Measurements from ENCODE around the gene SAMM50. TPM values are rescaled to one million over a fixed set of nuclear protein-coding genes. Genes with fewer than 3 reads are reported as not detected.

Gene SAMM50
- total RNA-seq, 4 donors from 2014 or later, result 23.2 to 36.0 (median 32.3) TPM

DNA sequence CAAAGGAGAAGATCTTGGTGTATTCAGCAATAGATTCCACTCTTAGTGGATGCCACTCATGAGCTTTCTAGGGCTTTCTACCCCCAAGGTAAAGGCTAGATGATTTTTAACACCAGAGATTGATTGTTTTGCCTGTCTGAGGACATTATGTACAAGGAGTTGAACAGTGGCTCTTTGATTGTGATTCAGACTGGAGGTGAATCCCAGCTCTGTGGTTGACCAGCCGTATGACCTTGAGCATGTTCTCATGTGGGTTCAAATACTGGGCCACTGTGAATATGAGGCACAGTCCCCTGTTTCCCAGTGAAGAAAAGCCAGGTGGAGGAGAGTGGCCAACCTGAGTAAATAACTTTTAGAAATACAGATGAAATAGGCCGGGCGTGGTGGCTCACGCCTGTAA is 44.9 kb downstream of the SAMM50 start:
- 93 to 98% methylated on average over 4 of the region's 4 CpGs for WGBS, 2 donors
- TF ChIP-seq, protein P1, sequence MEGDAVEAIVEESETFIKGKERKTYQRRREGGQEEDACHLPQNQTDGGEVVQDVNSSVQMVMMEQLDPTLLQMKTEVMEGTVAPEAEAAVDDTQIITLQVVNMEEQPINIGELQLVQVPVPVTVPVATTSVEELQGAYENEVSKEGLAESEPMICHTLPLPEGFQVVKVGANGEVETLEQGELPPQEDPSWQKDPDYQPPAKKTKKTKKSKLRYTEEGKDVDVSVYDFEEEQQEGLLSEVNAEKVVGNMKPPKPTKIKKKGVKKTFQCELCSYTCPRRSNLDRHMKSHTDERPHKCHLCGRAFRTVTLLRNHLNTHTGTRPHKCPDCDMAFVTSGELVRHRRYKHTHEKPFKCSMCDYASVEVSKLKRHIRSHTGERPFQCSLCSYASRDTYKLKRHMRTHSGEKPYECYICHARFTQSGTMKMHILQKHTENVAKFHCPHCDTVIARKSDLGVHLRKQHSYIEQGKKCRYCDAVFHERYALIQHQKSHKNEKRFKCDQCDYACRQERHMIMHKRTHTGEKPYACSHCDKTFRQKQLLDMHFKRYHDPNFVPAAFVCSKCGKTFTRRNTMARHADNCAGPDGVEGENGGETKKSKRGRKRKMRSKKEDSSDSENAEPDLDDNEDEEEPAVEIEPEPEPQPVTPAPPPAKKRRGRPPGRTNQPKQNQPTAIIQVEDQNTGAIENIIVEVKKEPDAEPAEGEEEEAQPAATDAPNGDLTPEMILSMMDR (IDR thresholded peaks at IDR 0.05), result no peak
- TF ChIP-seq POLR2A (IDR thresholded peaks at IDR 0.05), result no peak
- no peak overlapping the region for H3K4me3 ChIP-seq (ENCODE audit: low read depth, poor library complexity, severe bottlenecking)
- no peak for DNase-seq (ENCODE audit: low spot score in 2 of 2)
- intact Hi-C loops (cut with DNase I; ENCODE audit: low total_unique reads), result no loop called here

- intact Hi-C loops (cut with DNase I; ENCODE audit: low total_unique reads), result no loop called here
- no peak overlapping the region for H3K4me3 ChIP-seq (ENCODE audit: low read depth, poor library complexity, severe bottlenecking)
- no peak for DNase-seq (ENCODE audit: low spot score in 2 of 2)
- TF ChIP-seq POLR2A (IDR thresholded peaks at IDR 0.05), result no peak
- TF ChIP-seq, protein P1 (IDR thresholded peaks at IDR 0.05), result no peak
- 81 to 85% methylated on average over 7 of the region's 7 CpGs for WGBS, 2 donors
Measured at GRCh38 chr22:44001521-44001920, 46.3 kb downstream of the SAMM50 start.

GRCh38 chr22:44002324-44002723 is 47.1 kb downstream of the SAMM50 start:
- DNase-seq (ENCODE audit: low spot score in 2 of 2), result no peak
- TF ChIP-seq, protein P1 (IDR thresholded peaks at IDR 0.05), result no peak
- TF ChIP-seq POLR2A (IDR thresholded peaks at IDR 0.05), result no peak
- intact Hi-C loops (cut with DNase I; ENCODE audit: low total_unique reads), result no loop called here
- H3K4me3 ChIP-seq (ENCODE audit: low read depth, poor library complexity, severe bottlenecking), result no peak overlapping the region
- WGBS, 2 donors, result 87 to 91% methylated on average over 11 of the region's 11 CpGs

- 84 to 87% methylated on average over 8 of the region's 8 CpGs for WGBS, 2 donors
- DNase-seq (ENCODE audit: low spot score in 2 of 2), result no peak
- no peak for TF ChIP-seq POLR2A (IDR thresholded peaks at IDR 0.05)
- TF ChIP-seq, protein P1 (IDR thresholded peaks at IDR 0.05), result no peak
- H3K4me3 ChIP-seq (ENCODE audit: low read depth, poor library complexity, severe bottlenecking), result no peak overlapping the region
- intact Hi-C loops (cut with DNase I; ENCODE audit: low total_unique reads), result no loop called here
Measured at GRCh38 chr22:44002997-44003396, 47.8 kb downstream of the SAMM50 start.

DNA sequence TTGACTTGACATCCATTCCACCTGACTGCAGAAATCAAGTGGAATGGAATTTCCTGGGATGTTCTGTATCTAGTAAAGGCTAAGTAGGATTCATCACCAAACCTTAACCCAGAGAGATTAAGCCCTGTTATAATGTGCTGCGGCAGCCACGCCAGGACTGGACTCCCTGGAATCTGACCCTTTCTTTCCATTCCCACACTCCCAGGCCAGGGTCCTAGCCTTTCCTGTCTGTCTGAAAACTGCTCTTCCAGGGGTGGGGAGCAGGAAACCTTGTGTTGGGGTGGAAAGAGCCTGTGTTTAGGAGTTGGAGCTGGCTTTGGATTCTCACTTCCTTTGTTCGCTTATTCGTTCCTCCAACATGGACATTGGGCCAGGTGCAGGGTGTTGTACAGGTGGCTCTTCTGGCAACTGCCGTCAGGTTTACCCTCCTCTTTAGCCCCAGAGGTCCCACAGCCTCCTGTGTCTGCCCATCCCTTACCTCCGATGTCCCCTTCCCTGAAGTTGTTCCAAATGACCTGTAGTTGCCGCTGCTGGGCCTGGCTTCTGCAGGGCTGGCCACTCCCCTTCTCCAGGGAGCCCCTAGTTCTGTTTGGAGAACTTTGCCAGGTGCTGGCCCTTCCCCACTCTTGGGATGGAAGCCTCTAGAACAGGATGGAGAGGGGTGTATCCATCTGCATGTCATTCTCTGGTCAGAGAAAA is 48.3 kb downstream of the SAMM50 start:
- no peak for DNase-seq (ENCODE audit: low spot score in 2 of 2)
- 81 to 91% methylated on average over 7 of the region's 7 CpGs for WGBS, 2 donors
- intact Hi-C loops (cut with DNase I; ENCODE audit: low total_unique reads), result no loop called here

More for the DNA sequence above, 48.3 kb downstream of the SAMM50 start:
- TF ChIP-seq POLR2A (IDR thresholded peaks at IDR 0.05), result no peak
- TF ChIP-seq, protein P1 (IDR thresholded peaks at IDR 0.05), result no peak
- H3K4me3 ChIP-seq (ENCODE audit: low read depth, poor library complexity, severe bottlenecking), result no peak overlapping the region

All from lower leg skin (tissue), 4 donors.